ENCODE measurements around the gene NARF. TPM values are rescaled to one million over a fixed set of nuclear protein-coding genes. Genes with fewer than 3 reads are reported as not detected.
"Not testable (repeated sequence)": the region's sequence is repeated elsewhere in the genome, so short reads cannot be mapped to it uniquely, and the experiment has no call there.

NARF gene
- total RNA-seq, 5 donors from 2014 or later (not counting 1 experiment from before 2014, with no cell fraction given): 85.7 to 113 (median 101) TPM

DNA sequence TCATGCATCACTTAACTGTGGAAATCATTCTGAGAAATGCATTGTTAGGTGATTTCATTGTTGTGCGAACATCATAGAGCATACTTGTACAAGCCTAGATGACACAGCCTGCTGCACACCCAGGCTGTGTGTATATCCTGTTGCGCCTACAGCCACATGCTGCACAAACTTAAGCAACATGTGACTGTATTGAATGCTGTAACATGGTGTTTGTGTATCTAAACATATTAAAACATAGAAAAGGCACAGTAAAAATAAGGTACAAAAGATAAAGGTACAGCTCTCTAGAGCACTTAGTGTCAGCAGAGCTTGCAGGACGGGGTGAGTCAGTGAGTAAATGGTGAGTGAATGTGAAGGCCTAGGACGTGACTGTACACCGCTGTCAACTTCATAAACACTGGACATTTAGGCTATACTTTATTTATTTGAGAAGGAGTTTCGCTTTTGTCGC, 72.9 kb downstream of the NARF start:
- no peaks in the 10 kb centered on the region for H3K27me3 ChIP-seq (replicated peaks in 1 of 2; ENCODE audit: control insufficient read depth in 2 of 2, extremely low read depth in 1 of 2, insufficient read depth in 2 of 2, low read length in 1 of 2)
- H3K9me3 ChIP-seq: no peaks in the 10 kb centered on the region
- ChIA-PET CTCF (no interaction called here), POLR2A (no interaction called here)
- Mint-ChIP-seq H3K36me3 (peaks cover 3% of the 10 kb centered on the region), H3K9me3 (no peaks in the 10 kb centered on the region), H3K4me3 (peak overlapping the region in 1 of 3 donors; percentile 42), H3K4me1 (peaks cover 68 to 70% (median 70%) of the 10 kb centered on the region in 3 donors), H3K27me3 (no peaks in the 10 kb centered on the region), H3K27ac (peak overlapping the region; percentile 16 to 48)
- ATAC-seq (replicated peaks in 1 of 4) (peak in 1 of 4 experiments; percentile 42), DNase-seq (no peak)
- H3K36me3 ChIP-seq (ENCODE audit: control insufficient read depth in 2 of 2, extremely low read depth in 1 of 2, insufficient read depth in 1 of 2, low read length in 1 of 2): no peaks in the 10 kb centered on the region
- 100% methylated on average over 4 of the region's 7 CpGs for WGBS (ENCODE audit: insufficient coverage)
- H3K4me1 ChIP-seq (ENCODE audit: control insufficient read depth in 1 of 2, extremely low read depth in 1 of 2, insufficient read depth in 2 of 2, low read length in 2 of 2): peaks cover 14 to 39% of the 10 kb centered on the region in 2 experiments
- H3K4me3 ChIP-seq (ENCODE audit: control insufficient read depth in 1 of 2, extremely low read depth in 1 of 2, low read length in 1 of 2): no peak overlapping the region
- H3K27ac ChIP-seq (ENCODE audit: low read length): no peak overlapping the region

DNA sequence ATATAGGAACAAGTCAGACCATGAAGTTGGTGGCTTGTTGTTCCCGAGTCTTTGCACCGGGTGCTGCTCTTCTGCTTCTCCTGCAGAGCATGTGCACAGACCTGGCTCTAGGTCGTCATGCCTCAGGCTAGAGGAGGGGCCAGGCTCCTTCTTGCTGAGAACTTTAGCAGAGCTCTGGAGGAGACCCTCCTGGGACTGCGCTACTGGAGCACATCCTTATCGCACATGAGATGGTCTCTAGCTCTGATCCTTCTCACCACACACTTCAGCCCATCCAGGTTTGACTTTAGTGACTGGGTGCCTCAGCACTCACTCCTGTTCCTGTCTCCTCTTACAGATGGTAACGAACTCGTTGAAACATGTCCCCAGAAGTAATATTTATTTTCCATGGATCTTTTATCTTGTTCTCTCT, 75.9 kb downstream of the NARF start:
- no peaks in the 10 kb centered on the region for H3K9me3 ChIP-seq

GRCh38 chr17:82536512-82537201, 78.1 kb downstream of the NARF start:
- peaks cover under 1 to 34% of the 10 kb centered on the region in 2 experiments for H3K4me1 ChIP-seq (ENCODE audit: control insufficient read depth in 1 of 2, extremely low read depth in 1 of 2, insufficient read depth in 2 of 2, low read length in 2 of 2)
- ATAC-seq (replicated peaks in 1 of 4): no peak
- H3K27me3 ChIP-seq (replicated peaks in 1 of 2; ENCODE audit: control insufficient read depth in 2 of 2, extremely low read depth in 1 of 2, insufficient read depth in 2 of 2, low read length in 1 of 2): no peaks in the 10 kb centered on the region
- no peaks in the 10 kb centered on the region for H3K9me3 Mint-ChIP-seq
- H3K4me3 Mint-ChIP-seq: peak overlapping the region in 2 of 3 donors; percentile 37 to 51
- H3K27ac ChIP-seq (ENCODE audit: low read length): no peak overlapping the region
- no peaks in the 10 kb centered on the region for H3K9me3 ChIP-seq
- CTCF ChIA-PET: interaction anchor here (0.6 to 1.0 kb wide), 5 partner anchors 10 to 372 kb away, joined by 3 to 7 read pairs (median 3); partner anchors contain the start of gene FOXK2 (in 1 of the 2)
- WGBS (ENCODE audit: insufficient coverage): 79% methylated on average over 5 of the region's 6 CpGs
- peak overlapping the region; percentile 74 to 80 for H3K27ac Mint-ChIP-seq
- no peaks in the 10 kb centered on the region for H3K27me3 Mint-ChIP-seq
- H3K36me3 ChIP-seq (ENCODE audit: control insufficient read depth in 2 of 2, extremely low read depth in 1 of 2, insufficient read depth in 1 of 2, low read length in 1 of 2): peaks cover 0 to 3% of the 10 kb centered on the region in 2 donors
- H3K4me1 Mint-ChIP-seq: peaks cover 52 to 67% (median 65%) of the 10 kb centered on the region in 3 donors
- H3K36me3 Mint-ChIP-seq: no peaks in the 10 kb centered on the region
- POLR2A ChIA-PET: interaction anchor here in 1 of 2 donors (0.6 kb wide), 1 partner anchor 69 kb away, joined by 3 read pairs; no protein-coding TSS in a partner anchor
- no peak overlapping the region for H3K4me3 ChIP-seq (ENCODE audit: control insufficient read depth in 1 of 2, extremely low read depth in 1 of 2, low read length in 1 of 2)
- DNase-seq: no peak

More for the DNA sequence above, 75.9 kb downstream of the NARF start:
- no peak for ATAC-seq (replicated peaks in 1 of 4)
- peaks cover 62 to 72% (median 69%) of the 10 kb centered on the region in 3 donors for H3K4me1 Mint-ChIP-seq
- 81% methylated on average over 5 of the region's 7 CpGs for WGBS (ENCODE audit: insufficient coverage)
- POLR2A ChIA-PET: interaction anchor here in 1 of 2 donors (0.6 kb wide), 1 partner anchor 15 kb away, joined by 3 read pairs; the partner anchor contains the start of gene FOXK2
- Histone ChIP-seq H3K27ac (ENCODE audit: low read length) (no peak overlapping the region), H3K36me3 (ENCODE audit: control insufficient read depth in 2 of 2, extremely low read depth in 1 of 2, insufficient read depth in 1 of 2, low read length in 1 of 2) (peaks cover 0 to 3% of the 10 kb centered on the region in 2 donors), H3K27me3 (replicated peaks in 1 of 2; ENCODE audit: control insufficient read depth in 2 of 2, extremely low read depth in 1 of 2, insufficient read depth in 2 of 2, low read length in 1 of 2) (no peaks in the 10 kb centered on the region), H3K4me3 (ENCODE audit: control insufficient read depth in 1 of 2, extremely low read depth in 1 of 2, low read length in 1 of 2) (no peak overlapping the region), H3K4me1 (ENCODE audit: control insufficient read depth in 1 of 2, extremely low read depth in 1 of 2, insufficient read depth in 2 of 2, low read length in 2 of 2) (peaks cover 11 to 40% of the 10 kb centered on the region in 2 experiments)
- H3K36me3 Mint-ChIP-seq: no peaks in the 10 kb centered on the region
- H3K4me3 Mint-ChIP-seq: peak overlapping the region in 1 of 3 donors; percentile 51
- CTCF ChIA-PET: interaction anchor here in 1 of 2 donors (0.6 kb wide), 1 partner anchor 104 kb away, joined by 3 read pairs; no protein-coding TSS in a partner anchor
- no peak for DNase-seq
- no peaks in the 10 kb centered on the region for H3K27me3 Mint-ChIP-seq
- no peaks in the 10 kb centered on the region for H3K9me3 Mint-ChIP-seq
- no peak overlapping the region for H3K27ac Mint-ChIP-seq

DNA sequence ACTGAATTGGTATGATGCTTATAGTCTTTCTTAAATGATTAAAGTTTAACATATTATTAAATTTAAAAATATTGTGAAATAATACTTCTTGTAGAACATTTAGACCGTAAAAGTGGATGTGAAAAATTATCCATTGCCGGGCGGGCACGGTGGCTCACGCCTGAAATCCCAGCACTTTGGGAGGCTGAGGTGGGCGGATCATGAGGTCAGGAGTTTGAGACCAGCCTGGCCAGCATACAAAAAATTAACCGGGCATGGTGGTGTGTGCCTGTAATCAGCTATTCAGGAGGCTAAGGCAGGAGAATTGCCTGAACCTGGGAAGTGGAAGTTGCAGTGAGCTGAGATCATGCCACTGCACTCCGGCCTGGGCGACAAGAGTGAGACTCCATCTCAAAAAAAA, 78.7 kb downstream of the NARF start:
- not testable (repeated sequence) for H3K9me3 ChIP-seq; H3K27me3 ChIP-seq (replicated peaks in 1 of 2; ENCODE audit: control insufficient read depth in 2 of 2, extremely low read depth in 1 of 2, insufficient read depth in 2 of 2, low read length in 1 of 2); H3K27ac Mint-ChIP-seq; H3K27me3 Mint-ChIP-seq; H3K36me3 Mint-ChIP-seq; H3K36me3 ChIP-seq (ENCODE audit: control insufficient read depth in 2 of 2, extremely low read depth in 1 of 2, insufficient read depth in 1 of 2, low read length in 1 of 2); H3K4me3 Mint-ChIP-seq; H3K4me3 ChIP-seq (ENCODE audit: control insufficient read depth in 1 of 2, extremely low read depth in 1 of 2, low read length in 1 of 2); H3K27ac ChIP-seq (ENCODE audit: low read length); ATAC-seq (replicated peaks in 1 of 4); H3K9me3 Mint-ChIP-seq; DNase-seq
- H3K4me1 ChIP-seq (ENCODE audit: control insufficient read depth in 1 of 2, extremely low read depth in 1 of 2, insufficient read depth in 2 of 2, low read length in 2 of 2): peaks cover 0 to 34% of the 10 kb centered on the region in 2 experiments
- H3K4me1 Mint-ChIP-seq: peaks cover 51 to 66% (median 61%) of the 10 kb centered on the region in 3 donors
- CTCF ChIA-PET: interaction anchor here (0.6 to 1.0 kb wide), 4 partner anchors 9 to 372 kb away, joined by 3 to 7 read pairs (median 3); partner anchors contain the start of gene FOXK2 (in 1 of the 2)
- POLR2A ChIA-PET: interaction anchor here in 1 of 2 donors (0.6 kb wide), 1 partner anchor 169 kb away, joined by 4 read pairs; no protein-coding TSS in a partner anchor
- WGBS (ENCODE audit: insufficient coverage): 100% methylated on average over 3 of the region's 9 CpGs

DNA sequence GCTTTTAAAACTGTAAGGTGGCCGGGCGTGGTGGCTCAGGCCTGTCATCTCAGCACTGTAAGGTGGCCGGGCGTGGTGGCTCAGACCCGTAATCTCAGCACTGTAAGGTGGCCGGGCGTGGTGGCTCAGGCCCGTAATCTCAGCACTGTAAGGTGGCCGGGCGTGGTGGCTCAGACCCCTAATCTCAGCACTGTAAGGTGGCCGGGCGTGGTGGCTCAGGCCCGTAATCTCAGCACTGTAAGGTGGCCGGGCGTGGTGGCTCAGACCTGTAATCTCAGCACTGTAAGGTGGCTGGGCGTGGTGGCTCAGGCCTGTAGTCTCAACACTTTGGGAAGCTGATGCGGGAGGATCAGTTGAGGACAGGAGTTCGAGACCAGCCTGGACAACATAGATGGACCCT, 80.5 kb downstream of the NARF start:
- 88% methylated on average over 16 of the region's 18 CpGs for WGBS (ENCODE audit: insufficient coverage)
- peak overlapping the region in 1 of 2 donors; percentile 31 for H3K27ac Mint-ChIP-seq
- H3K9me3 Mint-ChIP-seq; H3K4me3 ChIP-seq (ENCODE audit: control insufficient read depth in 1 of 2, extremely low read depth in 1 of 2, low read length in 1 of 2); H3K9me3 ChIP-seq; ATAC-seq (replicated peaks in 1 of 4); H3K4me3 Mint-ChIP-seq; CTCF ChIA-PET; H3K36me3 ChIP-seq (ENCODE audit: control insufficient read depth in 2 of 2, extremely low read depth in 1 of 2, insufficient read depth in 1 of 2, low read length in 1 of 2); H3K36me3 Mint-ChIP-seq; H3K27ac ChIP-seq (ENCODE audit: low read length); H3K27me3 ChIP-seq (replicated peaks in 1 of 2; ENCODE audit: control insufficient read depth in 2 of 2, extremely low read depth in 1 of 2, insufficient read depth in 2 of 2, low read length in 1 of 2); POLR2A ChIA-PET; H3K27me3 Mint-ChIP-seq; DNase-seq: not testable (repeated sequence)
- peaks cover 0 to 30% of the 10 kb centered on the region in 2 experiments for H3K4me1 ChIP-seq (ENCODE audit: control insufficient read depth in 1 of 2, extremely low read depth in 1 of 2, insufficient read depth in 2 of 2, low read length in 2 of 2)
- peaks cover 55 to 69% (median 65%) of the 10 kb centered on the region in 3 donors for H3K4me1 Mint-ChIP-seq
